ENCODE data around the gene INVS.
"Not testable (repeated sequence)": the region's sequence is repeated elsewhere in the genome, so short reads cannot be mapped to it uniquely, and the experiment has no call there.

Gene INVS

GRCh38 chr9:100082782-100083181, 16.3 kb upstream of the INVS start:
- DNase-seq (ENCODE audit: low read depth in 3 of 3, low spot score in 1 of 3) = no peak

- DNase-seq (ENCODE audit: low read depth in 3 of 3, low spot score in 1 of 3) = no peak
These were observed 15.5 kb upstream of the INVS start for GRCh38 chr9:100083448-100084127.

- no peak for DNase-seq (ENCODE audit: low read depth in 3 of 3, low spot score in 1 of 3)
These were observed 15.0 kb upstream of the INVS start for GRCh38 chr9:100084128-100084453.

GRCh38 chr9:100084734-100085133, 14.3 kb upstream of the INVS start:
- DNase-seq (ENCODE audit: low read depth in 3 of 3, low spot score in 1 of 3) = no peak

- DNase-seq (ENCODE audit: low read depth in 3 of 3, low spot score in 1 of 3) = no peak
These were observed 12.9 kb upstream of the INVS start for GRCh38 chr9:100086097-100086635.

- no peak for DNase-seq (ENCODE audit: low read depth in 3 of 3, low spot score in 1 of 3)
These were observed 11.8 kb upstream of the INVS start for GRCh38 chr9:100087218-100087617.

GRCh38 chr9:100088202-100088601, 10.8 kb upstream of the INVS start:
- DNase-seq (ENCODE audit: low read depth in 3 of 3, low spot score in 1 of 3) = no peak

GRCh38 chr9:100090880-100091279, 8.2 kb upstream of the INVS start:
- DNase-seq (ENCODE audit: low read depth in 3 of 3, low spot score in 1 of 3) = no peak

- no peak for DNase-seq (ENCODE audit: low read depth in 3 of 3, low spot score in 1 of 3)
These were observed 7.4 kb upstream of the INVS start for GRCh38 chr9:100091650-100092049.

- DNase-seq (ENCODE audit: low read depth in 3 of 3, low spot score in 1 of 3) = no peak
These were observed 7.0 kb upstream of the INVS start for GRCh38 chr9:100092066-100092465.

- not testable (repeated sequence) for DNase-seq (ENCODE audit: low read depth in 3 of 3, low spot score in 1 of 3)
These were observed 4.6 kb upstream of the INVS start for GRCh38 chr9:100094411-100094810.

GRCh38 chr9:100096378-100096916, 2.6 kb upstream of the INVS start:
- DNase-seq (ENCODE audit: low read depth in 3 of 3, low spot score in 1 of 3) = no peak

GRCh38 chr9:100098046-100098886, 777 bp upstream of the INVS start:
- DNase-seq (ENCODE audit: low read depth in 3 of 3, low spot score in 1 of 3) = peak in 1 of 3 donors; percentile 7

- DNase-seq (ENCODE audit: low read depth in 3 of 3, low spot score in 1 of 3) = no peak
These were observed 639 bp downstream of the INVS start for GRCh38 chr9:100099722-100100042.

- no peak for DNase-seq (ENCODE audit: low read depth in 3 of 3, low spot score in 1 of 3)
These were observed 1.2 kb downstream of the INVS start for GRCh38 chr9:100100146-100100667.

GRCh38 chr9:100101608-100102007, 2.6 kb downstream of the INVS start:
- no peak for DNase-seq (ENCODE audit: low read depth in 3 of 3, low spot score in 1 of 3)

- no peak for DNase-seq (ENCODE audit: low read depth in 3 of 3, low spot score in 1 of 3)
These were observed 5.3 kb downstream of the INVS start for GRCh38 chr9:100104314-100104713.

GRCh38 chr9:100105861-100106260, 6.8 kb downstream of the INVS start:
- no peak for DNase-seq (ENCODE audit: low read depth in 3 of 3, low spot score in 1 of 3)

- DNase-seq (ENCODE audit: low read depth in 3 of 3, low spot score in 1 of 3) = no peak
These were observed 7.6 kb downstream of the INVS start for GRCh38 chr9:100106616-100107015.

GRCh38 chr9:100108559-100108958, 9.5 kb downstream of the INVS start:
- no peak for DNase-seq (ENCODE audit: low read depth in 3 of 3, low spot score in 1 of 3)

- no peak for DNase-seq (ENCODE audit: low read depth in 3 of 3, low spot score in 1 of 3)
These were observed 12.2 kb downstream of the INVS start for GRCh38 chr9:100111235-100111634.

Data from stimulated activated CD4-positive, alpha-beta T cell treated with anti-CD3 and anti-CD28 coated beads, TNF-alpha, amount 100 ng/mL, for 1 hour (primary cell).